HEK293 (cell line): ENCODE data around the gene MOB4.
A peak's percentile ranks its signal among the peaks of the same experiment; 100 is the strongest.

Experiments
- CTCF ChIA-PET: fragments of 350-600 bp; formaldehyde crosslinking; extraction: SDS; loops from one replicate; lab custom pipeline; 2021; ENCODE audit warnings: antibody characterized with exemption; lab: Yijun Ruan, JAX
- POLR2A ChIA-PET: fragments of 300-600 bp; formaldehyde crosslinking; extraction: SDS; loops from one replicate; lab custom pipeline; 2020; ENCODE audit warnings: antibody characterized with exemption, inconsistent platforms; lab: Yijun Ruan, JAX
- H3K27ac ChIP-seq: fragments of 200-500 bp; sonication (Bioruptor generic); 2 replicates; pipeline ENCODE4 v1.5.1; 2014; ENCODE audit warnings: low read depth, low read length, control low read depth, inconsistent platforms; ENCODE audit errors: extremely low read depth
- H3K36me3 ChIP-seq, 2 experiments: fragments of 200-500 bp in 1 of 2; sonication (Bioruptor generic) in 1 of 2; 1 replicate in 1 of 2; 2 replicates in 1 of 2; pipeline ENCODE4 v1.5.1; 2014 to 2017; ENCODE audit warnings: inconsistent platforms in 2 of 2, low read length in 2 of 2; ENCODE audit not compliant: control insufficient read depth in 2 of 2, insufficient read depth in 1 of 2
- H3K4me1 ChIP-seq: fragments of 200-500 bp; sonication (Bioruptor generic); 2 replicates; pipeline ENCODE4 v1.5.1; 2014; ENCODE audit warnings: mild to moderate bottlenecking, low read length, inconsistent platforms; ENCODE audit not compliant: control insufficient read depth, insufficient read depth
- H3K4me3 ChIP-seq: 2 replicates; pipeline ENCODE4 v1.5.1; 2011; ENCODE audit warnings: low read depth, mild to moderate bottlenecking, control low read depth, low read length, moderate library complexity
- H3K9me3 ChIP-seq: fragments of 200-500 bp; sonication (Bioruptor generic); 2 replicates; pipeline ENCODE4 v1.5.1; 2014; ENCODE audit warnings: low read depth, low read length, inconsistent platforms; ENCODE audit not compliant: control insufficient read depth, insufficient read depth
- BCL11A ChIP-seq: fragments of 450-650 bp; formaldehyde crosslinking; IDR thresholded peaks from 2 replicates; pipeline ENCODE4 v1.5.1; 2016; ENCODE audit warnings: low read depth, missing biosample characterization, missing genetic modification characterization
- GLI4 ChIP-seq: fragments of 450-650 bp; formaldehyde crosslinking; IDR thresholded peaks from 2 replicates; pipeline ENCODE4 v1.5.1; 2016; ENCODE audit warnings: missing biosample characterization, missing genetic modification characterization
- PRDM6 ChIP-seq: fragments of 450-650 bp; formaldehyde crosslinking; IDR thresholded peaks from 2 replicates; pipeline ENCODE4 v1.5.1; 2017; ENCODE audit warnings: missing biosample characterization, missing genetic modification characterization
- REST ChIP-seq: fragments of 450-650 bp; formaldehyde crosslinking; IDR thresholded peaks from 2 replicates; pipeline ENCODE4 v1.5.1; 2016; ENCODE audit warnings: missing biosample characterization, missing genetic modification characterization
- SCRT2 ChIP-seq: fragments of 450-650 bp; formaldehyde crosslinking; IDR thresholded peaks from 2 replicates; pipeline ENCODE4 v1.5.1; 2016; ENCODE audit warnings: missing biosample characterization, missing genetic modification characterization
- SP7 ChIP-seq: fragments of 450-650 bp; formaldehyde crosslinking; IDR thresholded peaks from 2 replicates; pipeline ENCODE4 v1.5.1; 2016; ENCODE audit warnings: missing biosample characterization, missing genetic modification characterization
- ZFP69B ChIP-seq: fragments of 450-650 bp; formaldehyde crosslinking; IDR thresholded peaks from 2 replicates; pipeline ENCODE4 v1.5.1; 2016; ENCODE audit warnings: missing biosample characterization, missing genetic modification characterization
- ZNF155 ChIP-seq: fragments of 450-650 bp; formaldehyde crosslinking; IDR thresholded peaks from 2 replicates; pipeline ENCODE4 v1.5.1; 2016; ENCODE audit warnings: missing biosample characterization, missing genetic modification characterization
- ZNF248 ChIP-seq: fragments of 450-650 bp; formaldehyde crosslinking; IDR thresholded peaks from 2 replicates; pipeline ENCODE4 v1.5.1; 2017; ENCODE audit warnings: missing biosample characterization, missing genetic modification characterization
- ZNF292 ChIP-seq: fragments of 450-650 bp; formaldehyde crosslinking; IDR thresholded peaks from 2 replicates; pipeline ENCODE4 v1.5.1; 2016; ENCODE audit warnings: low read depth, missing biosample characterization, missing genetic modification characterization, borderline replicate concordance
- ZNF391 ChIP-seq: fragments of 450-650 bp; formaldehyde crosslinking; IDR thresholded peaks from 2 replicates; pipeline ENCODE4 v1.5.1; 2016; ENCODE audit warnings: low read depth, missing biosample characterization, missing genetic modification characterization, borderline replicate concordance
- ZNF514 ChIP-seq: fragments of 450-650 bp; formaldehyde crosslinking; IDR thresholded peaks from 2 replicates; pipeline ENCODE4 v1.5.1; 2016; ENCODE audit warnings: missing biosample characterization, missing genetic modification characterization
- ZNF518A ChIP-seq: fragments of 450-650 bp; formaldehyde crosslinking; conservative IDR thresholded peaks from 2 replicates; pipeline ENCODE4 v1.5.1; 2016; ENCODE audit warnings: low read depth, missing biosample characterization, missing genetic modification characterization
- ZNF596 ChIP-seq: fragments of 450-650 bp; IDR thresholded peaks from 2 replicates; pipeline ENCODE4 v1.5.0; 2018; ENCODE audit warnings: missing biosample characterization, mild to moderate bottlenecking, missing genetic modification characterization, moderate library complexity
- ZNF600 ChIP-seq: fragments of 450-650 bp; formaldehyde crosslinking; IDR thresholded peaks from 2 replicates; pipeline ENCODE4 v1.5.1; 2016; ENCODE audit warnings: missing biosample characterization, missing genetic modification characterization
- ZNF629 ChIP-seq: fragments of 450-650 bp; formaldehyde crosslinking; IDR thresholded peaks from 2 replicates; pipeline ENCODE4 v1.5.1; 2017; ENCODE audit warnings: missing biosample characterization, missing genetic modification characterization
- ZNF660 ChIP-seq: fragments of 450-650 bp; IDR thresholded peaks from 2 replicates; pipeline ENCODE4 v1.5.1; 2018; ENCODE audit warnings: missing biosample characterization, mild to moderate bottlenecking, missing genetic modification characterization
- TF ChIP-seq, protein P1 (sequence below): fragments of 450-650 bp; formaldehyde crosslinking; IDR thresholded peaks from 2 replicates; pipeline ENCODE4 v1.5.1; 2017; ENCODE audit warnings: missing biosample characterization, missing genetic modification characterization
- TF ChIP-seq, protein P2 (sequence below): fragments of 450-650 bp; formaldehyde crosslinking; IDR thresholded peaks from 2 replicates; pipeline ENCODE4 v1.5.1; 2016; ENCODE audit warnings: missing biosample characterization, missing genetic modification characterization

Gene MOB4

GRCh38 chr2:197498235-197498936 is 17.5 kb upstream of the MOB4 start:
- peak overlapping the region; percentile 92; the same call in 1 of the 2 replicates for H3K27ac ChIP-seq
- H3K9me3 ChIP-seq, result no peaks in the 10 kb centered on the region
- ChIA-PET CTCF (interaction anchor here (0.6 to 0.7 kb wide), 2 partner anchors 22 to 815 kb away, joined by 3 read pairs; no protein-coding TSS in a partner anchor), POLR2A (interaction anchor here (0.6 to 5.4 kb wide), 9 partner anchors 9 to 207 kb away, joined by 3 to 85 read pairs (median 17); partner anchors contain the start of genes COQ10B, MARS2, MOB4 and SF3B1)
- peaks cover 12% of the 10 kb centered on the region; the same call in 1 of the 2 replicates for H3K4me1 ChIP-seq
- H3K4me3 ChIP-seq, result peak overlapping the region; percentile 93
- peak; percentile 56; the same call in 1 of the 2 replicates for TF ChIP-seq SCRT2
- peak; percentile 41 for TF ChIP-seq PRDM6 (tag by site-specific recombination)
- TF ChIP-seq ZNF391 (tag by site-specific recombination), result no peak
- TF ChIP-seq REST, result peak; percentile 66
- TF ChIP-seq ZNF600 (tag by site-specific recombination), result 0 out of 2 replicates have a peak, but pooled peaks have one; percentile 64
- no peak for TF ChIP-seq BCL11A (tag by site-specific recombination)
- no peak for TF ChIP-seq ZNF514
- H3K36me3 ChIP-seq, result peaks cover 48 to 78% of the 10 kb centered on the region in 2 experiments

DNA sequence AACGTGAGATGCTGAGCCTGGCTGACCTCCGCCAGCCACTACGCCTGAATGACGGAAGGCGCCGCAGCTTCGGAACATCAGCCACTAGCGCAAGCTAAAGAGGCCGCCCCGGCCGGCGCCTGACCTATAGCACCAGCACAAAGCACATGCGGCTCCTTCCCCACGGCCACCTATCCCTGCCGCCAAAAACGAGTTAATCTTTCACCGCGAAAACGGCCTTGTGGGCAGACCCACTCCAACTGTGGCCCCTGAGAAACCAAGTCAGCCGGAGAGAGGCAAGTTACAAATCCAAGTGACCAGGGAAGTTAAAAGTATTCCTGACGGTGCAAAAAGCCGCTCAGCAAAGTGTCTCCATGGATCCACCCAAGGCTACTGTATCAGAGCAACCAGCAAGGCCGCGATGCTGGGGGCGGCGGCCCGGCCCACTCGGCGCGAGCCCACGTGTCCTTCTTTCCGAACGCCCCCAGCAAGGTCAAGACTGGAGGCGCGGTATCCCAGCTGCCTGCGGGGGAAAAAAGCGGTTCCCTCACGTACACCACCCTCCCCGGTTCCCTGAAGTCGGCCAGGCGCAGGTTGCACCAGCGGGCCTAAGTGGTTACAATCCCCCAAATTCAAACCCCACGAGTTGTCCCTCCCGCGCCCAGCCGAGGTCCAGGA is 16.8 kb upstream of the MOB4 start:
- Histone ChIP-seq H3K9me3 (no peaks in the 10 kb centered on the region), H3K36me3 (peaks cover 48 to 78% of the 10 kb centered on the region in 2 experiments), H3K27ac (peak overlapping the region; percentile 92), H3K4me1 (peaks cover 12% of the 10 kb centered on the region; the same call in 1 of the 2 replicates), H3K4me3 (peak overlapping the region; percentile 93)
- ChIA-PET POLR2A (interaction anchor here (0.8 to 5.4 kb wide), 20 partner anchors 8 to 700 kb away, joined by 3 to 85 read pairs (median 6); partner anchors contain the start of genes COQ10B, MARS2, MOB4 and SF3B1), CTCF (interaction anchor here (0.7 to 1.2 kb wide), 2 partner anchors 14 to 21 kb away, joined by 3 read pairs; no protein-coding TSS in a partner anchor)
- no peak for TF ChIP-seq ZNF660 (tag by site-specific recombination)
- TF ChIP-seq GLI4, result no peak
- TF ChIP-seq SP7 (tag by site-specific recombination), result no peak
- no peak for TF ChIP-seq ZNF292 (tag by site-specific recombination)
- TF ChIP-seq ZNF596 (tag by site-specific recombination), result no peak
- no peak for TF ChIP-seq ZFP69B
- TF ChIP-seq, protein P1, sequence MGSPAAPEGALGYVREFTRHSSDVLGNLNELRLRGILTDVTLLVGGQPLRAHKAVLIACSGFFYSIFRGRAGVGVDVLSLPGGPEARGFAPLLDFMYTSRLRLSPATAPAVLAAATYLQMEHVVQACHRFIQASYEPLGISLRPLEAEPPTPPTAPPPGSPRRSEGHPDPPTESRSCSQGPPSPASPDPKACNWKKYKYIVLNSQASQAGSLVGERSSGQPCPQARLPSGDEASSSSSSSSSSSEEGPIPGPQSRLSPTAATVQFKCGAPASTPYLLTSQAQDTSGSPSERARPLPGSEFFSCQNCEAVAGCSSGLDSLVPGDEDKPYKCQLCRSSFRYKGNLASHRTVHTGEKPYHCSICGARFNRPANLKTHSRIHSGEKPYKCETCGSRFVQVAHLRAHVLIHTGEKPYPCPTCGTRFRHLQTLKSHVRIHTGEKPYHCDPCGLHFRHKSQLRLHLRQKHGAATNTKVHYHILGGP (tag by site-specific recombination), result no peak
- no peak for TF ChIP-seq ZNF518A (tag by site-specific recombination)
- TF ChIP-seq, protein P2, sequence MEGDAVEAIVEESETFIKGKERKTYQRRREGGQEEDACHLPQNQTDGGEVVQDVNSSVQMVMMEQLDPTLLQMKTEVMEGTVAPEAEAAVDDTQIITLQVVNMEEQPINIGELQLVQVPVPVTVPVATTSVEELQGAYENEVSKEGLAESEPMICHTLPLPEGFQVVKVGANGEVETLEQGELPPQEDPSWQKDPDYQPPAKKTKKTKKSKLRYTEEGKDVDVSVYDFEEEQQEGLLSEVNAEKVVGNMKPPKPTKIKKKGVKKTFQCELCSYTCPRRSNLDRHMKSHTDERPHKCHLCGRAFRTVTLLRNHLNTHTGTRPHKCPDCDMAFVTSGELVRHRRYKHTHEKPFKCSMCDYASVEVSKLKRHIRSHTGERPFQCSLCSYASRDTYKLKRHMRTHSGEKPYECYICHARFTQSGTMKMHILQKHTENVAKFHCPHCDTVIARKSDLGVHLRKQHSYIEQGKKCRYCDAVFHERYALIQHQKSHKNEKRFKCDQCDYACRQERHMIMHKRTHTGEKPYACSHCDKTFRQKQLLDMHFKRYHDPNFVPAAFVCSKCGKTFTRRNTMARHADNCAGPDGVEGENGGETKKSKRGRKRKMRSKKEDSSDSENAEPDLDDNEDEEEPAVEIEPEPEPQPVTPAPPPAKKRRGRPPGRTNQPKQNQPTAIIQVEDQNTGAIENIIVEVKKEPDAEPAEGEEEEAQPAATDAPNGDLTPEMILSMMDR, result no peak
- TF ChIP-seq ZNF629, result no peak
- TF ChIP-seq ZNF248 (tag by site-specific recombination), result no peak
- no peak for TF ChIP-seq ZNF155
